Body of pancreas (tissue), 4 donors: ENCODE results near the gene TNRC6C.

Experiments
- POLR2A ChIP-seq, 3 donors: fragments of 450-650 bp; IDR thresholded peaks; one replicate each; pipeline ENCODE4 v1.6.1; 2016; ENCODE audit warnings: antibody characterized with exemption in 3 of 3, mild to moderate bottlenecking in 2 of 3
- TF ChIP-seq, protein P1 (sequence below), 7 experiments: fragments of 450-650 bp in 4 of 7; fragments of 200-600 bp in 3 of 7; sonication (generic) in 3 of 7; IDR thresholded peaks; one replicate each; pipeline ENCODE4 v1.5.1; 2016 to 2019; ENCODE audit warnings: antibody characterized with exemption in 7 of 7

DNA sequence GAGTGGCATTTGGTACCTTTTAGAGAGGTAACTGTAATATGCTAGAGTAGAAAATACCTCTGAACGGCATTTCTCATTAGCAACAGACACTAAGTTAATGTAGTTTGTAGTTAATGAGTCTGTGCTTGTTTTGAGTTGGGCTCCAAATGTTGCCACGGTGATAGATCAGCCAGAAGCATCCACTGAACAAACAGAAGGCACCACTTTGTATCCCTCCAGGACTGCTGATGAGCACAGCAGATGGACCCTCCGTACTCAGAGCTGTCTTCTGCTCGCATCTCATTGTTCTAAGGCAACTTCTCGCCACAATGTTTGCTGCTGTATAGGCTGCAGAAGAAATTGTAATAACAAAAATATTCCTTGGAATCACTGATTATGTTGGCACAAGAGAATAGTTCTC lies 56.1 kb downstream of the TNRC6C start:
- TF ChIP-seq, protein P1, sequence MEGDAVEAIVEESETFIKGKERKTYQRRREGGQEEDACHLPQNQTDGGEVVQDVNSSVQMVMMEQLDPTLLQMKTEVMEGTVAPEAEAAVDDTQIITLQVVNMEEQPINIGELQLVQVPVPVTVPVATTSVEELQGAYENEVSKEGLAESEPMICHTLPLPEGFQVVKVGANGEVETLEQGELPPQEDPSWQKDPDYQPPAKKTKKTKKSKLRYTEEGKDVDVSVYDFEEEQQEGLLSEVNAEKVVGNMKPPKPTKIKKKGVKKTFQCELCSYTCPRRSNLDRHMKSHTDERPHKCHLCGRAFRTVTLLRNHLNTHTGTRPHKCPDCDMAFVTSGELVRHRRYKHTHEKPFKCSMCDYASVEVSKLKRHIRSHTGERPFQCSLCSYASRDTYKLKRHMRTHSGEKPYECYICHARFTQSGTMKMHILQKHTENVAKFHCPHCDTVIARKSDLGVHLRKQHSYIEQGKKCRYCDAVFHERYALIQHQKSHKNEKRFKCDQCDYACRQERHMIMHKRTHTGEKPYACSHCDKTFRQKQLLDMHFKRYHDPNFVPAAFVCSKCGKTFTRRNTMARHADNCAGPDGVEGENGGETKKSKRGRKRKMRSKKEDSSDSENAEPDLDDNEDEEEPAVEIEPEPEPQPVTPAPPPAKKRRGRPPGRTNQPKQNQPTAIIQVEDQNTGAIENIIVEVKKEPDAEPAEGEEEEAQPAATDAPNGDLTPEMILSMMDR (IDR thresholded peaks at IDR 0.05) = no peak
- TF ChIP-seq POLR2A (IDR thresholded peaks at IDR 0.05) = no peak
